ENCODE data around the gene SMIM9. TPM values are rescaled to one million over a fixed set of nuclear protein-coding genes. Genes with fewer than 3 reads are reported as not detected.
"Not testable (repeated sequence)": the region's sequence is repeated elsewhere in the genome, so short reads cannot be mapped to it uniquely, and the experiment has no call there.

The SMIM9 gene
- total RNA-seq (ENCODE audit: low replicate concordance): not detected in 2 replicates

GRCh38 chrX:154834562-154834961 is at the start of gene SMIM9:
Gene SMIM9 (minus strand): TSS chrX:154834662. CDS start chrX:154830856, 3,806 bp downstream.
- no peak for DNase-seq (ENCODE audit: low read depth)
- no peak for TF ChIP-seq CTCF (IDR thresholded peaks at IDR 0.05; ENCODE audit: insufficient read depth, low read length)
- no peak within 1 kb of the TSS for H3K4me3 ChIP-seq (ENCODE audit: low read depth, low read length)

- not testable (repeated sequence) for H3K4me3 ChIP-seq (ENCODE audit: low read depth, low read length); DNase-seq (ENCODE audit: low read depth)
Observed at GRCh38 chrX:154884069-154884468, 49.6 kb upstream of the SMIM9 start.

DNA sequence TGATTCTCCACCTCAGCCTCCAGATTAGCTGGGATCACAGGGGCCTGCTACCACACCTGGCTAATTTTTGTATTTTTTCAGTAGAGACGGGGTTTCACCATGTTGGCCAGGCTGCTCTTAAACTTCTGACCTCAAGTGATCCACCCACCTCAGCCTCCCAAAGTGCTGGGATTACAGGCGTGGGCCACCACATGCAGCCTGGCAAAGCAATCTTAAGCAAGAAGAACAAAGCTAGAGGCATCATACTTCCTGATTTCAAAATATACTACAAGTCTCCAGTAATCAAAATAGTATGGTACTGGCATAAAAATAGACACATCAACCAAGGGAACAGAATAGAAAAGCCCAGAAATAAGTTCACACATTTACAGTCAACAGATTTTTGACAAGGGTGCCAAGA is 38.9 kb upstream of the SMIM9 start:
- no peak overlapping the region for H3K4me3 ChIP-seq (ENCODE audit: low read depth, low read length)
- DNase-seq (ENCODE audit: low read depth): no peak
- no peak for TF ChIP-seq CTCF (IDR thresholded peaks at IDR 0.05; ENCODE audit: insufficient read depth, low read length)

- DNase-seq (ENCODE audit: low read depth); H3K4me3 ChIP-seq (ENCODE audit: low read depth, low read length): not testable (repeated sequence)
Observed at GRCh38 chrX:154868522-154868921, 34.1 kb upstream of the SMIM9 start.

DNA sequence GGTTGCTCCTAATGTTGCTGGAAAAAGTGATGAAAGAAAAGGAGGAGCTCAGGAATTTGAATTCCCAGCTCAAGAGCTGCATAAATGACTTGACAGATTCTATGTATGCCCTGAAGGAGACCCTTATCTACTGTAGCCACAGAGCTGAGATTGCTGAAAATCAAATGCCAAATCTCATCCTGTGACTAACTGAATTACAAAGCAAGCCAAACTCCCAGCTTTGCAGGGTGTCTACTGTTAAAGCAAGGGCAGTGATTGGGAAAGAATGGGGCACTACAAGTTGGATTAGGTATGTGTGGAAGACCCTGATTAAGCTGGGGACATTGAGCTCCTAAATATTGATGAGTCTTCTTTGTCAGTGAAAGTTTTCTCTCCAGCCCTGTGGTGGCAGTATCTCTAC is 20.8 kb upstream of the SMIM9 start:
- peak; percentile 58 for DNase-seq (ENCODE audit: low read depth)
- H3K4me3 ChIP-seq (ENCODE audit: low read depth, low read length): no peak overlapping the region
- no peak for TF ChIP-seq CTCF (IDR thresholded peaks at IDR 0.05; ENCODE audit: insufficient read depth, low read length)

GRCh38 chrX:154850957-154851611 is 16.6 kb upstream of the SMIM9 start:
- DNase-seq (ENCODE audit: low read depth): no peak

GRCh38 chrX:154840856-154841255 is 6.4 kb upstream of the SMIM9 start:
- TF ChIP-seq CTCF (IDR thresholded peaks at IDR 0.05; ENCODE audit: insufficient read depth, low read length): peak; percentile 52

More at GRCh38 chrX:154850957-154851611, 16.6 kb upstream of the SMIM9 start:
- no peak for TF ChIP-seq CTCF (IDR thresholded peaks at IDR 0.05; ENCODE audit: insufficient read depth, low read length)
- no peak overlapping the region for H3K4me3 ChIP-seq (ENCODE audit: low read depth, low read length)

DNA sequence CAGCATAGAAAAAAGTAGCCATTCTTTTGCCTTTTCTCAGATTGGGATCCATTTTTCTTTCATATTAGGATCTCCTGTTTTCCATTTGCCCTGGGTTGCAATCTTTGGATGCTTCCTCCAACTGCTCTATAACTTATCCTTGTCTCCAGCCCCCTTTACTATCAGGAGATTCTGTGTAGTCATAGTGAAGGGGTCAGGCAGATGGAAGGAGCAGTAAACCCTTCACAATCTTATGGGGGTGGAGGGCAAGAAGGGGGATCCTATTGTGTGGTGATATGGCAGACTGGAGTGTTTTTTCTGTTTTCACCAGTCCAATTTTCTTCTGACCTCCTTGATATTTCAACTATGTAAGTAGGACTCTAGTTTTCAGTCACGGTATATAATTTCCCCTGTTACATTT is 1.7 kb upstream of the SMIM9 start:
- DNase-seq (ENCODE audit: low read depth): no peak
- H3K4me3 ChIP-seq (ENCODE audit: low read depth, low read length): no peak overlapping the region
- no peak for TF ChIP-seq CTCF (IDR thresholded peaks at IDR 0.05; ENCODE audit: insufficient read depth, low read length)

More at GRCh38 chrX:154840856-154841255, 6.4 kb upstream of the SMIM9 start:
- peak; percentile 80 for DNase-seq (ENCODE audit: low read depth)
- no peak overlapping the region for H3K4me3 ChIP-seq (ENCODE audit: low read depth, low read length)

Data from fibroblast of the aortic adventitia (primary cell).